ENCODE data around the gene ACAT1.
"Not testable (repeated sequence)": the region's sequence is repeated elsewhere in the genome, so short reads cannot be mapped to it uniquely, and the experiment has no call there.

The ACAT1 gene

GRCh38 chr11:108121274-108122155 is at the start of gene ACAT1:
TSS of gene ACAT1 (plus strand) at chr11:108121567. CDS start at chr11:108121607, 40 bp downstream.
- intact Hi-C loops (cut with DNase I): loop anchor here (5.0 kb wide), 2 partner anchors 101 to 114 kb away; partner anchors contain the start of genes ATM, CUL5 and NPAT
- peak; percentile 93 to 99 (median 96) for DNase-seq

GRCh38 chr11:108084811-108085210 is 36.6 kb upstream of the ACAT1 start:
- intact Hi-C loops (cut with DNase I): no loop called here
- DNase-seq: no peak

- intact Hi-C loops (cut with DNase I): no loop called here
- no peak for DNase-seq
Observed at GRCh38 chr11:108085672-108086071, 35.7 kb upstream of the ACAT1 start.

- intact Hi-C loops (cut with DNase I): no loop called here
- no peak for DNase-seq
Observed at GRCh38 chr11:108092134-108092533, 29.2 kb upstream of the ACAT1 start.

- no peak for DNase-seq
- intact Hi-C loops (cut with DNase I): no loop called here
Observed at GRCh38 chr11:108093128-108093904, 28.1 kb upstream of the ACAT1 start.

- no peak for DNase-seq
- intact Hi-C loops (cut with DNase I): no loop called here
Observed at GRCh38 chr11:108097179-108097578, 24.2 kb upstream of the ACAT1 start.

- intact Hi-C loops (cut with DNase I): no loop called here
- no peak for DNase-seq
Observed at GRCh38 chr11:108101090-108101775, 20.1 kb upstream of the ACAT1 start.

GRCh38 chr11:108111126-108111525 is 10.2 kb upstream of the ACAT1 start:
- DNase-seq: no peak
- intact Hi-C loops (cut with DNase I): loop anchor here (10.0 kb wide), 1 partner anchor 354 kb away; the partner anchor contains the start of gene C11orf65

GRCh38 chr11:108112057-108112456 is 9.3 kb upstream of the ACAT1 start:
- intact Hi-C loops (cut with DNase I): loop anchor here (10.0 kb wide), 1 partner anchor 353 kb away; the partner anchor contains the start of gene C11orf65
- DNase-seq: no peak

- intact Hi-C loops (cut with DNase I): loop anchor here (5.0 to 10.0 kb wide), 2 partner anchors 349 to 532 kb away; partner anchors contain the start of gene C11orf65
- DNase-seq: peak; percentile 38 to 96 (median 78)
Observed at GRCh38 chr11:108115500-108116140, 5.7 kb upstream of the ACAT1 start.

- intact Hi-C loops (cut with DNase I): loop anchor here (5.0 to 10.0 kb wide), 2 partner anchors 347 to 529 kb away; partner anchors contain the start of gene C11orf65
Observed at GRCh38 chr11:108117746-108118371, 3.5 kb upstream of the ACAT1 start.

GRCh38 chr11:108120936-108121273 is 462 bp upstream of the ACAT1 start:
- intact Hi-C loops (cut with DNase I): loop anchor here (5.0 kb wide), 2 partner anchors 101 to 114 kb away; partner anchors contain the start of genes ATM, CUL5 and NPAT
- not testable (repeated sequence) for DNase-seq

More at GRCh38 chr11:108117746-108118371, 3.5 kb upstream of the ACAT1 start:
- no peak for DNase-seq

GRCh38 chr11:108122166-108122628 is 830 bp downstream of the ACAT1 start:
- intact Hi-C loops (cut with DNase I): loop anchor here (5.0 kb wide), 2 partner anchors 100 to 115 kb away; partner anchors contain the start of genes ATM, CUL5 and NPAT

GRCh38 chr11:108125096-108125495 is 3.7 kb downstream of the ACAT1 start:
- no peak for DNase-seq
- intact Hi-C loops (cut with DNase I): no loop called here

More at GRCh38 chr11:108122166-108122628, 830 bp downstream of the ACAT1 start:
- DNase-seq: no peak

GRCh38 chr11:108128772-108129171 is 7.4 kb downstream of the ACAT1 start:
- intact Hi-C loops (cut with DNase I): no loop called here
- DNase-seq: no peak

- intact Hi-C loops (cut with DNase I): no loop called here
- no peak for DNase-seq
Observed at GRCh38 chr11:108131993-108132392, 10.6 kb downstream of the ACAT1 start.

- DNase-seq; intact Hi-C loops (cut with DNase I): not testable (repeated sequence)
Observed at GRCh38 chr11:108132993-108133538, 11.7 kb downstream of the ACAT1 start.

GRCh38 chr11:108135845-108136544 is 14.6 kb downstream of the ACAT1 start:
- intact Hi-C loops (cut with DNase I): no loop called here
- DNase-seq: no peak
